A673 (cell line): ENCODE measurements around the gene DSE. TPM values are rescaled to one million over a fixed set of nuclear protein-coding genes. Genes with fewer than 3 reads are reported as not detected.

Experiments used
- BruUV-seq: library from RNA; stranded (reverse); fragments of 400-500 nt; replicated peaks from 2 replicates; lab custom pipeline; 2021; lab: Mats Ljungman, UMichigan
- CTCF ChIA-PET: fragments of 300-600 bp; sonication (Branson Sonifier 250); formaldehyde crosslinking; loops from one replicate; lab custom pipeline; 2022; ENCODE audit warnings: antibody characterized with exemption; lab: Charles Lee
- POLR2A ChIA-PET: fragments of 300-600 bp; sonication (Branson Sonifier 250); formaldehyde crosslinking; loops from one replicate; lab custom pipeline; 2022; ENCODE audit warnings: antibody characterized with exemption; ENCODE audit not compliant: low non-redundant PET; lab: Charles Lee
- DNase-seq: peaks from one replicate; pipeline ENCODE4 v3.0.0-alpha.2; 2015; ENCODE audit warnings: low spot score
- H3K27ac ChIP-seq: fragments of 200-600 bp; sonication (generic); 2 replicates; pipeline ENCODE4 v1.5.1; 2016; ENCODE audit warnings: mixed run types, low read depth, mild to moderate bottlenecking, mixed read lengths, antibody characterized with exemption, low read length; ENCODE audit not compliant: poor library complexity, severe bottlenecking
- H3K27me3 ChIP-seq: fragments of 200-600 bp; sonication (generic); replicated peaks from 2 replicates; pipeline ENCODE4 v1.6.1; 2017; ENCODE audit warnings: mixed run types, low read depth, mild to moderate bottlenecking, mixed read lengths, antibody characterized with exemption, low read length; ENCODE audit not compliant: insufficient read depth, poor library complexity
- H3K36me3 ChIP-seq: fragments of 200-600 bp; sonication (generic); 2 replicates; pipeline ENCODE4 v1.6.1; 2016; ENCODE audit warnings: mixed run types, mild to moderate bottlenecking, mixed read lengths, antibody characterized with exemption, low read length; ENCODE audit not compliant: insufficient read depth, poor library complexity, severe bottlenecking
- H3K4me1 ChIP-seq: fragments of 200-600 bp; sonication (generic); 2 replicates; pipeline ENCODE4 v1.6.1; 2017; ENCODE audit warnings: mixed run types, mild to moderate bottlenecking, mixed read lengths, antibody characterized with exemption, low read length; ENCODE audit not compliant: insufficient read depth, poor library complexity, severe bottlenecking
- H3K4me3 ChIP-seq: fragments of 200-600 bp; sonication (generic); 2 replicates; pipeline ENCODE4 v1.5.1; 2016; ENCODE audit warnings: low read depth, mixed run types, mild to moderate bottlenecking, mixed read lengths, low read length; ENCODE audit not compliant: poor library complexity, severe bottlenecking
- H3K9me3 ChIP-seq: fragments of 200-600 bp; sonication (generic); 2 replicates; pipeline ENCODE4 v1.6.1; 2016; ENCODE audit warnings: mixed run types, low read depth, mild to moderate bottlenecking, mixed read lengths, antibody characterized with exemption, low read length; ENCODE audit not compliant: poor library complexity, severe bottlenecking
- EZH2 ChIP-seq: fragments of 200-600 bp; sonication (generic); IDR thresholded peaks from 2 replicates; pipeline ENCODE4 v1.6.1; 2017; ENCODE audit warnings: borderline replicate concordance, low read depth, mild to moderate bottlenecking, mixed read lengths, antibody characterized with exemption, low read length; ENCODE audit not compliant: poor library complexity, severe bottlenecking
- intact Hi-C: fragments of 100-400 bp; cut with micrococcal nuclease; formaldehyde crosslinking; loops from one replicate; pipeline ENCODE4 v1.10.0; 2022; ENCODE audit not compliant: unreplicated experiment
- total RNA-seq: library from RNA; stranded (reverse); gene quantifications from 2 replicates; pipeline ENCODE4 v1.2.3, GENCODE V29; 2021
- TF ChIP-seq, protein P1 (sequence below): fragments of 300-800, 200-600 bp; sonication (generic); conservative IDR thresholded peaks from 2 replicates; pipeline ENCODE4 v1.5.1; 2017; ENCODE audit warnings: low read depth, mild to moderate bottlenecking, antibody characterized with exemption, low read length, moderate library complexity, mixed read lengths

Gene DSE
- total RNA-seq, 1 experiment from 2014 or later = 31.4 TPM

GRCh38 chr6:116450185-116450710 lies 79.5 kb downstream of the DSE start:
- ChIA-PET POLR2A (no interaction called here), CTCF (no interaction called here)
- Histone ChIP-seq H3K36me3 (no peaks in the 10 kb centered on the region), H3K4me1 (no peaks in the 10 kb centered on the region), H3K27ac (no peak overlapping the region), H3K4me3 (no peak overlapping the region), H3K9me3 (no peaks in the 10 kb centered on the region), H3K27me3 (no peaks in the 10 kb centered on the region)
- no TSS peak for BruUV-seq
- intact Hi-C loops = no loop called here
- TF ChIP-seq, protein P1, sequence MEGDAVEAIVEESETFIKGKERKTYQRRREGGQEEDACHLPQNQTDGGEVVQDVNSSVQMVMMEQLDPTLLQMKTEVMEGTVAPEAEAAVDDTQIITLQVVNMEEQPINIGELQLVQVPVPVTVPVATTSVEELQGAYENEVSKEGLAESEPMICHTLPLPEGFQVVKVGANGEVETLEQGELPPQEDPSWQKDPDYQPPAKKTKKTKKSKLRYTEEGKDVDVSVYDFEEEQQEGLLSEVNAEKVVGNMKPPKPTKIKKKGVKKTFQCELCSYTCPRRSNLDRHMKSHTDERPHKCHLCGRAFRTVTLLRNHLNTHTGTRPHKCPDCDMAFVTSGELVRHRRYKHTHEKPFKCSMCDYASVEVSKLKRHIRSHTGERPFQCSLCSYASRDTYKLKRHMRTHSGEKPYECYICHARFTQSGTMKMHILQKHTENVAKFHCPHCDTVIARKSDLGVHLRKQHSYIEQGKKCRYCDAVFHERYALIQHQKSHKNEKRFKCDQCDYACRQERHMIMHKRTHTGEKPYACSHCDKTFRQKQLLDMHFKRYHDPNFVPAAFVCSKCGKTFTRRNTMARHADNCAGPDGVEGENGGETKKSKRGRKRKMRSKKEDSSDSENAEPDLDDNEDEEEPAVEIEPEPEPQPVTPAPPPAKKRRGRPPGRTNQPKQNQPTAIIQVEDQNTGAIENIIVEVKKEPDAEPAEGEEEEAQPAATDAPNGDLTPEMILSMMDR = no peak
- no peak for TF ChIP-seq EZH2
- no peak for DNase-seq

- no peaks in the 10 kb centered on the region for H3K27me3 ChIP-seq
- H3K27ac ChIP-seq = no peak overlapping the region
- ChIA-PET POLR2A (no interaction called here), CTCF (no interaction called here)
- no peak for DNase-seq
- H3K4me1 ChIP-seq = no peaks in the 10 kb centered on the region
- no peak for TF ChIP-seq EZH2
- TF ChIP-seq, protein P1 = no peak
- no peak overlapping the region for H3K4me3 ChIP-seq
- H3K36me3 ChIP-seq = no peaks in the 10 kb centered on the region
- H3K9me3 ChIP-seq = no peaks in the 10 kb centered on the region
- BruUV-seq = no TSS peak
- intact Hi-C loops = no loop called here
Measured at GRCh38 chr6:116450769-116451740, 80.3 kb downstream of the DSE start.

DNA sequence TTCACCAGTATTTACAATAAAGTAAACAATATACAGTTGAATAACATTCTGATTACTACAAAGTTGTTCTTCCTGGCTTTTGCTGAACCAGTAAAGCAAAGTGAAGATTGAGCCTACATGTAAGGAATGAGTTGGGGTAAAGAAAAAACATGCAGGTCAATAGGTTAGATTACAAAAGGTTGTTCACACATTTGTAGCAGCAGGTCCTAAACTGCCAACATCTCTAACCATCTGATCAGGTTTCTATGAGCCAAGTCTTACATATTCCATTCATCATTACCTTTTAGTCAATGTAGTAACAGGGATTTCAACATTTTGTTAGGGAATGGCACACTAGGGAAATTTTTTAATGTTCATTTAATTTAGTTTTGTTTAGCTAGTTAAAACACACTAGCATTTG lies 81.2 kb downstream of the DSE start:
- Histone ChIP-seq H3K27me3 (no peaks in the 10 kb centered on the region), H3K4me1 (no peaks in the 10 kb centered on the region), H3K4me3 (no peak overlapping the region), H3K9me3 (no peaks in the 10 kb centered on the region), H3K36me3 (no peaks in the 10 kb centered on the region), H3K27ac (no peak overlapping the region)
- POLR2A ChIA-PET = no interaction called here
- no peak for DNase-seq
- no TSS peak for BruUV-seq
- TF ChIP-seq, protein P1 = no peak
- no peak for TF ChIP-seq EZH2
- intact Hi-C loops = no loop called here
- CTCF ChIA-PET = no interaction called here
